Limb (tissue), 2 donors: ENCODE data around the gene RABEP2.
"Not testable (repeated sequence)": the region's sequence is repeated elsewhere in the genome, so short reads cannot be mapped to it uniquely, and the experiment has no call there.

ENCODE experiments used
- DNase-seq, 2 donors: peaks; one replicate each; pipeline ENCODE4 v3.0.0-alpha.2; 2016; ENCODE audit errors: extremely low spot score in 2 of 2

RABEP2 gene

DNA sequence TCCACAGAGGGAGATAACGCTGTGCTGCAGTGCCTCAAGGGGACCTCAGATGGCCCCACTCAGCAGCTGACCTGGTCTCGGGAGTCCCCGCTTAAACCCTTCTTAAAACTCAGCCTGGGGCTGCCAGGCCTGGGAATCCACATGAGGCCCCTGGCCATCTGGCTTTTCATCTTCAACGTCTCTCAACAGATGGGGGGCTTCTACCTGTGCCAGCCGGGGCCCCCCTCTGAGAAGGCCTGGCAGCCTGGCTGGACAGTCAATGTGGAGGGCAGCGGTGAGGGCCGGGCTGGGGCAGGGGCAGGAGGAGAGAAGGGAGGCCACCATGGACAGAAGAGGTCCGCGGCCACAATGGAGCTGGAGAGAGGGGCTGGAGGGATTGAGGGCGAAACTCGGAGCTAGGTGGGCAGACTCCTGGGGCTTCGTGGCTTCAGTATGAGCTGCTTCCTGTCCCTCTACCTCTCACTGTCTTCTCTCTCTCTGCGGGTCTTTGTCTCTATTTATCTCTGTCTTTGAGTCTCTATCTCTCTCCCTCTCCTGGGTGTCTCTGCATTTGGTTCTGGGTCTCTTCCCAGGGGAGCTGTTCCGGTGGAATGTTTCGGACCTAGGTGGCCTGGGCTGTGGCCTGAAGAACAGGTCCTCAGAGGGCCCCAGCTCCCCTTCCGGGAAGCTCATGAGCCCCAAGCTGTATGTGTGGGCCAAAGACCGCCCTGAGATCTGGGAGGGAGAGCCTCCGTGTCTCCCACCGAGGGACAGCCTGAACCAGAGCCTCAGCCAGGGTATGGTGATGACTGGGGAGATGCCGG, 7.5 kb upstream of the RABEP2 start:
- no peak for DNase-seq

DNA sequence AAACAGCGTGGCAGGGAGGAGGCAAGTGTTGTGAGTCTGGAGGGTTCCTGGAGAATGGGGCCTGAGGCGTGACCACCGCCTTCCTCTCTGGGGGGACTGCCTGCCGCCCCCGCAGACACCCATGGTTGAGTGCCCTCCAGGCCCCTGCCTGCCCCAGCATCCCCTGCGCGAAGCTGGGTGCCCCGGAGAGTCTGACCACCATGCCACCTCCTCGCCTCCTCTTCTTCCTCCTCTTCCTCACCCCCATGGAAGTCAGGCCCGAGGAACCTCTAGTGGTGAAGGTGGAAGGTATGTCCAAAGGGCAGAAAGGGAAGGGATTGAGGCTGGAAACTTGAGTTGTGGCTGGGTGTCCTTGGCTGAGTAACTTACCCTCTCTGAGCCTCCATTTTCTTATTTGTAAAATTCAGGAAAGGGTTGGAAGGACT, 6.8 kb upstream of the RABEP2 start, which contains the start of gene CD19:
CD19 (plus strand) TSS at position 171 of the 425 bp plus-strand sequence; CDS start at position 201, 30 bp downstream.
- DNase-seq: no peak

DNA sequence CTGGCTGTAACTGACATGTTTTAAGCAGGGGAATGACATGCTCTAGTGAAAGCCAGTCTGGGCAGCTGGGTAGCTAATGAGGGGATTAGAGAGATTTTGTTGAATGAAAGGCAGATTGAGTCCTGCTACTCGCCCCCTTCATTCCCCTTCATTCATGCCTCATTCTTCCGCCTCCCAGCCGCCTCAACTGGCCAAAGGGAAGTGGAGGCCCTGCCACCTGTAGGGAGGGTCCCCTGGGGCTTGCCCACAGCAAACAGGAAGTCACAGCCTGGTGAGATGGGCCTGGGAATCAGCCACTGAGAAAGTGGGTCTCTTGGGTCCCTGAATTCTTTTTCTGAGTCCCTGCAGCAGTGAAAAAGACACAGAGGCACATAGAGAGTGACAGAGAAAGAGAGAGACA, 5.6 kb upstream of the RABEP2 start:
- no peak for DNase-seq

DNA sequence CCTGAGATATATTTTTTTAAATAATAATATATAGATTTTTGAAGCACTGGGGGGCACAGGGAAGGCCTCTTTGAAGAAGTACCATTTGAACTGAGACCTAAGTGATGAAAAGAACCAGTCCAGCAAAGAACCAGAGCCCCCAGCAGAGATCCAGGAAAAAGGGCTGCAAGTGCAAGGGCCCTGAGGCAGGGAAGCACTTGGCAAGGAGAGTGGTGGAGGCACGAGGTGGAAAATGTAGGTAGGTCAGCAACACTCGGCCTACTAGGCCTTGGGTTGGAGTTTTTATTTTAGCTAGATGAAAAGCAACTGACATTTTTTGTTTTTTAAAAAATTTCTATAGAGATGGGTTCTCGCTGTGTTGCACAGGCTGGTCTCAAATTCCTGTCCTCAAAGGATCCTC, 5.2 kb upstream of the RABEP2 start:
- no peak for DNase-seq

DNA sequence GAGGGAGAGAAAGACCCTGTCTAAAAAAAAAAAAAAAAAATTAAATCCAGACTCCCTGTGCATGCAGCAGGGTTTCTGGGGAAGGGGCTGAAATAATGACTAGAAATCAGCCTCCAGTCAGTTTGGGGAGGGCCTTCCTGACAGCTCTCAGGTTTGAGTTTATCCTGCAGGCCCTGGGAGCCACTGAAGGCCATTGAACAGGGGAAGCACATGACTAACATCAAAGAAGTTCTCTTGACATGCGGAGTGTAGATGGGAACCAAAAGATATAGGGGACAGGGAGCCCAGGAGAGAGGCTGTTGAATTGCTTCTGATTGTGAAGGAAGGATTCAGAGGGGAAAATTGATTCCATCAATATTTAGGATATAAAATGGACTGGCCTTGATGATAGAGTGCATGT, 2.8 kb upstream of the RABEP2 start:
- no peak for DNase-seq

DNA sequence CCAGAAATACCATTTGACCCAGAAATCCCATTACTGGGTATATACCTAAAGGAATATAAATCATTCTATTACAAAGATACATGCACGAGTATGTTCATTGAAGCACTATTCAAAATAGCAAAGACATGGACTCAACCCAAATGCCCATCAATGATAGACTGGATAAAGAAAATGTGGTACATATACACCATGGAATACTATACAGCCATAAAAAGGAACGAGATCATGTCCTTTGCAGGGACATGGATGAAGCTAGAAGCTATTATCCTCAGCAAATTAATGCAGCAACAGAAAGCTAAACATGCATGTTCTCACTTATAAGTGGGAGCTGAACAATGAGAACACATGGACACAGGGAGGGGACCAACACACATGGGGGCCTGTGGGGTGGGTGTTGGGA, 1.2 kb upstream of the RABEP2 start:
- not testable (repeated sequence) for DNase-seq

DNA sequence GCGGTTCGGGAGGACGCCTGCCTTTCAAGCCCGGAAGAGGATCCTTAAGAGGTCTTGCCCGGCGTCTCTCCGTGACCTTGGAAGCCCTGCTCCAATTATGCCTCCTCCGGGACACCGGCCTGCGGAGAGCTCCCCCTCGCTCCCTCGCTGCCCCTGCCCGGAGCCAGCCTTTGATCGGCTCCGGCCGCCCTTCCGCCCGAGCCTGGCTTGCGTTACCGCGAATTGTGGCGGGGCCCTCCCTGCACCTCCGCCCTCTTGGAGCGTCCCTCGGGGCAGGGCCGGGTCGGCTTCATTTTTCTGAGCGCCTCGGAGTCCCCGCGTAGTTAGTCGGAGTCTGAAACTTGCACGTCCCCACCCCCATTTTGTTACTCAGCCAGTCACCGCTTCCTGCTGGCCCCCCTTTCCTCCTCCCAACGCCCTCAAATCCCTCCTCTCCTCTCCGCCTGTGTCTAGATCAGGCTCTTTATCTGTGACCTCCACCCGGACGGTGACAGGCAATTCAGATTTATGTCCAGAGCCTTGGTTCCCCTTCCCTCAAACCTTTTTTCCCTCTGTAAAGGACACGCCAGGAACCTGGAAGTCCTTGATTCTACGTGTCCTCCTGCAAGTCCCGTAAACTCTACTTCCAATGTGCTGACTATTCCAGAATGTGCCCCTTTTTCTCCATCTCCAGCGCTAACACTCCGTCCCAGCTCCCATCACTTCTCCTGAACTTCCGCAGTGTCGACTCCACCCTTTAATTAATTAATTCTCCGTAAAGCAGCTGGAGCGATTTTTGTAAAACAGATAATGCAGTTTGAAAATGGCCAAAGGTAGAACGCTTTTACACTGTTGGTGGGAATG, 569 bp upstream of the RABEP2 start:
- peak in 1 of 2 donors; percentile 88 for DNase-seq

DNA sequence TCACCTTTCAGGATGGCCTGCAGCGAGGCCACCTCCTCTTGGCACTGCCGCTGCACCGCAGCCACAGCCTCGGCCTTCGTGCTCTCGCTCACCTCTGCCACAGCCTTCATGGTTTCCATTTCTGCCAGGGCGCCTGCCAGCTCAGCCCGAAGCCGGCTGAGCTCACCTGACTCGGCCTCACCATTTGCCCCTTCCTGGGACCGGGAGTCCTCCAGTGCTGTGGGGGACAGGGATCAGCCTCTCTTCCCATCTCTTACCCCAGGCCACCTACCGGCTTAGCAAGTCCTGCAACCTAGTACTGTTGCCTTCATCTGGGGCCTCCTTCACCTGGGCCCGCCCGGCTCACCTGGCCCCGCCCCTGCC, 658 bp downstream of the RABEP2 start:
- no peak for DNase-seq

DNA sequence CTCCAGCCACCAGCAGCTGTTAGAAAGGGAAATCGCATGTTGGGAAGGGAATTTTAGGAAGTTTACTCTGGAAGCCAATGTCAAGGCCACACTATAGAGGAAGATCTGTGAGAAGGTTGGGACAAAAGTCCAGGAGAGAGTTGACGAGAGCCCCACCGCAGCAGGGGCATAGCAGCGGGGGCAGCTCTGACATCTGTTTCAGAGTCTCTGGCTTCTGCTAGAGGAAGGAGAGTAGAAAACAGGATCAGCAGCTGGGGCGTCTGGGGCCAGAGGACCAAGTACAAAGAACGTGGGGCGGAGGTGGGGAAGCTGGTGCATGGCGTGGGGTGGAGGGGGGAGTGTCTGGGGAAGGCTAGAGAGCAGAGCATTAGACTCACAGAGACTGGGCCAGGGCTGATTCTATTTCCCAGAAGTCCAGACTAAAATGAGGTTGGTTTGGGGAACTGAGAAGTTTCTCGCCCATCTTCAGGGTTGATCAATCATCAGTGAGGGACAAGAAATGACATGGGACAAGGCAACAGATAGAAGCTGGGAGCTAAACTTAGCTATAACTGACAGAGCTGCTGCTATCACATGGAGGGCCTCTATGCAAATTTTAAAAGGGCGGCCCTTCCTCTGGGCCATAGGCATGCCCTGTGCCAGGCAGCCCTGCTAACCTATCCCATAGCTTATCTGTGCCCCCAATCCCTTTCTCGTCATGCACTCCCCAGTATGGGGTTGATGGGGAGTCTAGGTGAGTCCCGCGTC, 1.2 kb downstream of the RABEP2 start:
- no peak for DNase-seq

DNA sequence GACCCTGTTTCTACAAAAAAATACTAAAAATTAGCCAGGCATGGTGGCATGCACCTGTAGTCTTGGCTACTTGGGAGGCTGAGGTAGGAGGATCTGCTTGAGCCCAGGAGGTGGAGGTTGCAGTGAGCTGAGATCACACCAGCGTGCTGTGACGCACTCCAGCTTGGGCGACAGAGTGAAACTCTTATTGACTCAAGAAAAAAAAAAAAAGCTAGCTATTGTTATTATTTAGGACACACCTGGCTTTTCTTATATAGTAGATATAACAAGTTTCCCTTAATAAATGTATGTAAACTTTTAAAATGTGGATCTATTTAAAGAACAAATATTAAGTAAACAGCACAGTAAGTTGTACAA, 1.8 kb downstream of the RABEP2 start:
- no peak for DNase-seq

DNA sequence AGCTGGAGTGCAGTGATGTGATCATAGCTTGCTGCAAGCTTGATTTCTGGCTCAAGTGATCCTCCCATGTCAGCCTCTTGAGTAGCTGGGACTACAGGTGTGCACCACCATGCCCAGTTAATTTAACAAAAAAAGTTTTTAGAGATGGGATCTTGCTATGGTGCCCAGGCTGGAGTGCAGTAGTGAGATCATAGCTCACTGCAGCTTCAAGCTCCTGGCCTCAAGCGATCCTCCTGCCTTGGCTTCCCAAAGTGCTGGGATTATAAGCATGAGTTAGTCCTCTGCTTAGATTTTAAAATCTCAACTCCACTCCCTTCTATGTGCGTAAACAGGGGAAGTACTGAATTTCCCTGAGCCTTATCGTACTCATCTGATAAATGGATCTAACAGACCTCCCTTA, 6.3 kb downstream of the RABEP2 start:
- no peak for DNase-seq

DNA sequence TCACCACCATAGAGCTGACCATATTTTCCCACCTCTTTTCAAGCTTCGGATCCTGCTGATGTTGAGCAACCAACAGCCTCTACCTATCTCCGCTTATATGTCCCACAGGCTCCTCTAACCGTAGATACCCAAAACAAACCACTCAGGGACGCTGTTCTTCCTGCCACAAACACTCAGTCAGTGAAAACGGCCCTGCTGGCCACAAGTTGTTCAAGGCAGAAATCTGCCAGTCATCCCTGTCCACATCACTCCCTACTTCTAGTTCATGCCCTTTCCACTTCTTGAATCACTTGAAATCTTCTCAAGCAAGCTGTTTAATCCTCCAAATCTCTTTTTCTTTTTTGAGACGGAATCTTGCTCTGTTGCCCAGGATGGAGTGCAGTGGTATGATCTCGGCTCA, 7.9 kb downstream of the RABEP2 start:
- no peak for DNase-seq

DNA sequence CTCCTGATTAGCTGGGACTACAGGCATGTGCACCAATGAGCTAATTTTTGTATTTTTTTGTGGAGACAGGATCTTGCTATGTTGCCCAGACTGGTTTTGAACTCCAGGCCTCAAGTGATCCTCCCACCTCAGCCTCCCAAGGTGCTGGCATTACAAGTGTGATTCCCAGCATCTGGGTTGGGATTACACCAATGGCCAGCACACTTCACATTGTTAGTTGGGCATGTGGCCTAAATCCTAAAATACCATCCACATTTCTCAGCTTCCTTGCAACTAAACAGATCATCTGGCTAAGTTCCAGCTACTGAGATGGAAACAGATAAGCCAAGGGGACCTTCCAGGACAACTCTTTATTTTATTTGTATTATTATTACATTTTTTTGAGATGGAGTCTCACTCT, 9.9 kb downstream of the RABEP2 start:
- no peak for DNase-seq

DNA sequence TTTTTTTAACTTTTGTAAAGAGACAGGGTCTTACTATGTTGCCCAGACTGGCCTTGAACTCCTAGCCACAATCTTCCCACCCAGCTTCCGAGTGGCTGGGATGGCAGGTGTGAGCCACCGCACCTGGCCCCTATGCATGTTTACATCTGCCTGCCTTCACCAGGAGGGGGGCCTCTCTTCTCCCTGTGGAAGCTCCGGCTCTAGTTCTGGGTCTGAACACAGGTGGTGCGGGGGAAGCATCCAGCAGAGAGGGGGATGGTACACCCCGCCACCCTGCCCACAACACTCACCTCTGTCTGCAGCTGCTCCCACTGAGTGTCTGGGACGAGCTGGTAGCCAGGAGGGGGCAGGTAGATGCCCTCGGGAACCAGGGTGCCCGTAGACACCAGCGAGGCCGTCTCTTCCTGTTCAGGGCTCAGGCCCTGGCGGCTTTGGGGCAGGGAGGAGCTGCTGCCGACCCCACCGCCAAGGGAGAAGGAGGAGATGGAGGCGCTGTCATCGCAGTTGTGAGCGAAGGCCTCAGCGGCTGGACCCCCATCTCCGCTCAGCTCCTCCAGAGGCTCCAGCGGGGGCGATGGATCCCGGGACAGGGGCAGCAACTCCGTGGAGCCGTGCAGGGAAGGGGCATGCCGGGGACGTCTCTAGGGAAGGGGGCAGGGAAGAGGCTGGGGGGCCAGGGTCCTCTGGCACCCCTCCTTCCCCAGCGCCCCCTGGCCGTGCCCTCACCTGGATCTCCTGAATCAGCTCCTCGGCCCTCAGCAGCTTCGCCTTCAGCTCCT, 10.9 kb downstream of the RABEP2 start:
- no peak for DNase-seq

DNA sequence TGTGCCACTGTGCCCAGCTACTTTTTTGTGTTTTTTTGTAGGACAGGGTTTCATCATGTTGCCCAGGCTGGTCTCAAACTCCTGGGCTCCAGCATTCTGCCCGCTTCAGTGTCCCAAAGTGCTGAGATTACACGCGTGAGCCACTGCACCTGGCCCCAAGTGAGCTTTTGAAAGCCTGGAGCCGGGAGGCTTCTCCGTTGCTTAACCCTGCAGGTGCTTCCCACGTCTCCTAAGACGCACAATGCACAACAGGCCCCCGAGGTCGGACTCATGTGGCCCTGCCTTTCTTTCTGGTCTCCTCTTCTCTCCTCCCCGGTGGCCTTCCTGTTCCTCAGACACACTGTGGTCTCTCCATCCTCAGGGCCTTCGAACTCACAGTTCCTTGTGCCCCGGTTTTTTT, 12.5 kb downstream of the RABEP2 start:
- DNase-seq: no peak

DNA sequence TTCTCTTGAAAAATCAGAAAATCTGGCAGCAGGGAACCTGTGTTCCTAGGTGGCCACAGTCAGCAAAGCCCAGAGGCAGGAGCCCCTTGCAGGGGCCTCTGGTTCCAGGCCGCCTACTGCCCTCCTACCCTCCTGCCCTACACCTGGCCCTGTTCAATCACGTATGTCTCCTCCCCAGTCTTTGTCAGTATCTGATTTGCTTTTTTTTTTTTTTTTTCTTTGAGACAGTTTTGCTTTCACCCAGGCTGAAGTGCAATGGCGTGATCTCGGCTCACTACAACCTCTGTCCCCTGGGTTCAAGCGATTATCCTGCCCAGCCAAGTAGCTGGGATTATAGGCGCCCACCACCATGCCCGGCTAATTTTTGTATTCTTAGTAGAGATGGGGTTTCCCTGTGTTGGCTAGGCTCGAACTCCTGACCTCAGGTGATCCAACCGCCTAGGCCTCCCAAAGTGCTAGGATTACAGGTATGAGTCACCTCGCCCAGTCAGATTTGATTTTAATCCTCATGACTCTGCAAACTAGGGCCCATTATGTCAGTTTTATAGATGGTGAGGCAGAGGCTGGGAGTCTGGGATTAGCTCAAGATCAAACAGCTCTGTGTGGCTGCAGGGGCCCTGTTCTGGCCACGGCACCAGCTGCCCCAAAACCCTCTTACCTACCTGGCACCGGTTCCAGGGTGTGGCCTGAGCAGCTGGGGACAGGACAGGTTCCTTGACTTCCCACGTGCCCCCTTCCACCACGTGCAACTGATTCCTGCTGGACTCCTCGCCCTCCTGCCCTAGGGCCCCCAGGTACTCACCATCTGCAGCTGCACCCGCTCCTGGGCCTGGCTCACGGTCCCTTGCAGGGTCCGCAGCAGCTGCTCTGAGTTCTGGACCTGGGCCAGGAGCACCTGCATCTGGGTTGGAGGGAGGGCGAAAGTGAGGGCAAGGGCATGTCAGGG, 14.7 kb downstream of the RABEP2 start:
- DNase-seq: no peak

DNA sequence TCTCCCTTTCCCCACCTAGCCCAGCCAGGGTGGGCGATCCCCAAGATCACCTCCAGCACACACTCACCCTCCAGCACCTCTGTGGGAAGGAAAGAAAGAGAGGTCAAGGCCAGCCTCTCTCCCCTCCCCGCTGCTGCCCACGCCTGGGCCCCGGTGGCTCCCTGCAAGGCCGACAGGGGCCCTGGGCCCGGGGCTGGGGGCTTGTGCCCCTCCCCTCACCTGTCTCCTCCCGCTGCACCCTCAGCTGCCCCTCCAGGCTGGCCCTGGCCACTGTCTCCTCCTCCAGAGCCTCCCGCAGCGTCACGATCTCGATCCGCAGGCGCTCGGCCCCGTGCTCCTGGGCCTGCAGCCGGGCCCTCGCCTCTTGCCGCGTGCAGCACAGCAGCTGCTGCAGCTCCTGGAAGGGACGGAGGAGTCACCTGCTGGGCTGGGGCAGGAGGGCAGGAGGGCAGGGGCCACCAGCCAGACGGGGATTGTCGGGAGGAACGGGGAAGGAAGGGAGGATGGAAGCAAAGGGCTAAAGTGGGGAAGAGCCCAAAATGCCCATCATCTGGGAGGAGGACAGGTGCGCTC, 19.2 kb downstream of the RABEP2 start:
- DNase-seq: no peak

DNA sequence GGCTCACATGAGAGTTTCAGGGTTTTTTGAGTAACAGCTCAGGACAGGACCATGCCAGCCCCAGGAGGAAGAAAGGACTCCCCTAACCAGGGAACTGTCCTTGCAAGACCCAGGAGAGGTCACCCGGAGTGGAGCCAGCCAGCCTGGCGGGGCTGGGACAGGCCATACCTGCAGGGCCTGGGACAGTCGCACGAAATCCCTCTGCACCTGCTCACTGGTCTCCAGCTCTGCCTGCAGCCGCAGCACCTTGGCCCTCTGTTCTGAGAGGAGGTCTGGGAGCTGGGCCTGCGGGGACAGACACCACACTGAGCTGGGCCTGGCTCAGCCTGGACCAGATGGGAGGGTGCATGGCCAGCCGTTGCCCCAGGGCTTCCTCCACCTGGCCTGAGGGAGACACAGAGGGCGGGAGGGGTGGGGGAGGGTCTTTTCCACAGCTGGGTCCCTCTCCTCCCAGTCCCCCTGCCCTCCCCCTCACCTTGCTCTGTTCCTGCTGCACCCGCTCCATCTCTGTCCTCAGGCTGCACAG, 19.7 kb downstream of the RABEP2 start:
- DNase-seq: no peak

DNA sequence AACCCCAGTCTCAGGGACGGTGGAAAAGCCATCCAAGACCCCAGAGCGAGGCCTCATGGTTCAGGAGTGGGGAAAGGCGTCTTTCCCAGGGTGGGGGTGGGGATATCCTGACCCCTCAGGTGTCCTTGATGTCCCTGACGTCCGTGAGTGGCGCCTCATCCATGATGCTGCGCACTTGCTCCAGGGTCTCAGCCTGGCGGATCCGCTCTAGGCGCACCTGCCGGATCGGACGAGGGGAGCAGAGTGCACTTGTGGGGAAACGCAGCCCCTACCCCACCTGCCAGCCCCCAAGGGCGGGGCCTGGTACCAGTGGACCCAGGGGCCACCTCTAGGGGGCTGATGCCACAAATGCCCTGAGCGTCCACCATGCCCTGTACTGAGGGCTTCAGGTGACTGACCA, 20.2 kb downstream of the RABEP2 start:
- no peak for DNase-seq

DNA sequence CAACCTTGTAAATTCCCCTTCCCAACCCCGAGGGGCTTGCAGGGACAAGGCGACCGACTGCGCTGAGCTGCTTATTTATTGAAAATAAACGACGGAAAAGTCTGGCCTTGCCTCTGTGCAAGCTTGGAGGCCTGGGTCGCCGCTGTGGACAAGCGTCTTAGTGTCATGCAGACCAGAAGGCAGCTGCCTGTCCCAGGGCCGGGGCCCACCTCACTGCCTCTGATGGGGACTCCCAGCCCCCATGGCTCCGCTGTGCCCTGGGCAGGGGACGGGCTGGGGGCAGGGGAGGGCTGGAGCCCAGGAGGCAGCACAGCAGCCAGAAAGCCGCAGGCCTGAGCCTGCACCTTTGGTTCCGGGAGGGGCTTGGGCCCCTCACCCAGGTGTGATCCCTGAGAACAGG, 20.7 kb downstream of the RABEP2 start:
- no peak for DNase-seq
